H9 (cell line): ENCODE results near the gene C20orf144. TPM values are rescaled to one million over a fixed set of nuclear protein-coding genes. Genes with fewer than 3 reads are reported as not detected.
"Not testable (repeated sequence)": the region's sequence is repeated elsewhere in the genome, so short reads cannot be mapped to it uniquely, and the experiment has no call there.

Source experiments
- DNase-seq: peaks from one replicate; pipeline ENCODE4 v3.0.0-alpha.2; 2017
- H2AFZ ChIP-seq: one replicate; pipeline ENCODE4 v1.6.1; 2013; ENCODE audit warnings: mild to moderate bottlenecking, low read length, control low read depth, moderate library complexity
- H2AK5ac ChIP-seq: 2 replicates; pipeline ENCODE4 v1.6.1; 2013; ENCODE audit warnings: low read length, control low read depth, mixed read lengths; ENCODE audit not compliant: insufficient read length
- H2BK120ac ChIP-seq: one replicate; pipeline ENCODE4 v1.6.1; 2013; ENCODE audit warnings: low read depth, mild to moderate bottlenecking, low read length, control low read depth, inconsistent platforms; ENCODE audit not compliant: poor library complexity, severe bottlenecking
- H2BK12ac ChIP-seq: 2 replicates; pipeline ENCODE4 v1.6.1; 2013; ENCODE audit warnings: low read length, control low read depth, mixed read lengths, low read depth; ENCODE audit not compliant: insufficient read length
- H2BK15ac ChIP-seq: 2 replicates; pipeline ENCODE4 v1.6.1; 2013; ENCODE audit warnings: low read depth, low read length, control low read depth
- H2BK20ac ChIP-seq: one replicate; pipeline ENCODE4 v1.6.1; 2013; ENCODE audit warnings: low read depth, mild to moderate bottlenecking, low read length, control low read depth, inconsistent platforms; ENCODE audit not compliant: poor library complexity, severe bottlenecking
- H2BK5ac ChIP-seq: 2 replicates; pipeline ENCODE4 v1.6.1; 2013; ENCODE audit warnings: low read length, control low read depth, mixed read lengths; ENCODE audit not compliant: insufficient read length
- H3K14ac ChIP-seq: 2 replicates; pipeline ENCODE4 v1.6.1; 2013; ENCODE audit warnings: low read length, control low read depth; ENCODE audit not compliant: insufficient read depth
- H3K18ac ChIP-seq: 2 replicates; pipeline ENCODE4 v1.6.1; 2013; ENCODE audit warnings: low read depth, mild to moderate bottlenecking, mixed read lengths, low read length, control low read depth; ENCODE audit not compliant: insufficient read length
- H3K23ac ChIP-seq: 2 replicates; pipeline ENCODE4 v1.6.1; 2013; ENCODE audit warnings: low read length, control low read depth, mixed read lengths, low read depth; ENCODE audit not compliant: insufficient read length
- H3K23me2 ChIP-seq: 2 replicates; pipeline ENCODE4 v1.6.1; 2013; ENCODE audit warnings: low read depth, mild to moderate bottlenecking, mixed read lengths, low read length, control low read depth; ENCODE audit not compliant: insufficient read length, poor library complexity, severe bottlenecking
- H3K27ac ChIP-seq: 2 replicates; pipeline ENCODE4 v1.5.1; 2013; ENCODE audit warnings: low read length, control low read depth, mixed read lengths, low read depth; ENCODE audit not compliant: insufficient read length
- H3K27me3 ChIP-seq: 2 replicates; pipeline ENCODE4 v1.6.1; 2013; ENCODE audit warnings: low read length, control low read depth, inconsistent platforms; ENCODE audit not compliant: insufficient read depth
- H3K4ac ChIP-seq: 2 replicates; pipeline ENCODE4 v1.6.1; 2013; ENCODE audit warnings: low read depth, mild to moderate bottlenecking, control low read depth, inconsistent platforms, low read length, moderate library complexity
- H3K4me1 ChIP-seq: 2 replicates; pipeline ENCODE4 v1.6.1; 2013; ENCODE audit warnings: low read length, control low read depth, inconsistent platforms; ENCODE audit not compliant: insufficient read depth
- H3K4me2 ChIP-seq: 2 replicates; pipeline ENCODE4 v1.6.1; 2013; ENCODE audit warnings: low read length, control low read depth, mixed read lengths; ENCODE audit not compliant: insufficient read length, insufficient read depth
- H3K56ac ChIP-seq: 2 replicates; pipeline ENCODE4 v1.6.1; 2013; ENCODE audit warnings: low read depth, mild to moderate bottlenecking, mixed read lengths, low read length, control low read depth; ENCODE audit not compliant: insufficient read length
- H3K79me1 ChIP-seq: 2 replicates; pipeline ENCODE4 v1.6.1; 2013; ENCODE audit warnings: low read depth, mild to moderate bottlenecking, moderate library complexity, low read length, control low read depth, inconsistent platforms; ENCODE audit not compliant: insufficient read depth, poor library complexity, severe bottlenecking
- H3K79me2 ChIP-seq: 2 replicates; pipeline ENCODE4 v1.6.1; 2013; ENCODE audit warnings: low read length, control low read depth, inconsistent platforms; ENCODE audit not compliant: insufficient read depth
- H3K9ac ChIP-seq: 2 replicates; pipeline ENCODE4 v1.6.1; 2013; ENCODE audit warnings: low read length, control low read depth, mixed read lengths; ENCODE audit not compliant: insufficient read length; ENCODE audit errors: extremely low read depth
- H3K9me3 ChIP-seq: one replicate; pipeline ENCODE4 v1.6.1; 2013; ENCODE audit warnings: low read depth, low read length, inconsistent platforms; ENCODE audit not compliant: control insufficient read depth
- H3T11ph ChIP-seq: one replicate; pipeline ENCODE4 v1.6.1; 2013; ENCODE audit warnings: mild to moderate bottlenecking, low read length, control low read depth, inconsistent platforms
- H4K20me1 ChIP-seq: one replicate; pipeline ENCODE4 v1.6.1; 2013; ENCODE audit not compliant: control insufficient read depth, insufficient read length, insufficient read depth
- H4K5ac ChIP-seq: 2 replicates; pipeline ENCODE4 v1.6.1; 2013; ENCODE audit warnings: low read depth, mild to moderate bottlenecking, mixed read lengths, low read length, control low read depth; ENCODE audit not compliant: insufficient read length
- H4K8ac ChIP-seq: replicated peaks from 2 replicates; pipeline ENCODE4 v1.6.1; 2013; ENCODE audit warnings: low read length, control low read depth, mixed read lengths, low read depth; ENCODE audit not compliant: insufficient read length
- H4K91ac ChIP-seq: 2 replicates; pipeline ENCODE4 v1.6.1; 2013; ENCODE audit warnings: low read depth, mild to moderate bottlenecking, moderate library complexity, mixed read lengths, low read length, control low read depth; ENCODE audit not compliant: insufficient read length
- H3K27ac Mint-ChIP-seq, 3 experiments: 2 replicates in 2 of 3; 3 replicates in 1 of 3; pipeline ENCODE4 v1.8.0; 2020 to 2021; ENCODE audit warnings: mixed read lengths in 3 of 3, mild to moderate bottlenecking in 1 of 3, moderate library complexity in 1 of 3
- H3K27me3 Mint-ChIP-seq: 2 replicates; pipeline ENCODE4 v1.8.0; 2021; ENCODE audit warnings: low read depth, mild to moderate bottlenecking, moderate library complexity, mixed read lengths
- H3K36me3 Mint-ChIP-seq, 3 experiments: 2 replicates in 2 of 3; 3 replicates in 1 of 3; pipeline ENCODE4 v1.8.0; 2020 to 2021; ENCODE audit warnings: low read depth in 3 of 3, mixed read lengths in 3 of 3; ENCODE audit not compliant: insufficient read depth in 1 of 3
- H3K4me1 Mint-ChIP-seq, 2 experiments: 2 replicates each; pipeline ENCODE4 v1.8.0; 2020; ENCODE audit warnings: mixed read lengths in 2 of 2
- H3K4me3 Mint-ChIP-seq, 2 experiments: 2 replicates in 1 of 2; 3 replicates in 1 of 2; pipeline ENCODE4 v1.8.0; 2020 to 2021; ENCODE audit warnings: mild to moderate bottlenecking in 2 of 2, mixed read lengths in 2 of 2, moderate library complexity in 1 of 2
- H3K9me3 Mint-ChIP-seq, 2 experiments: 2 replicates in 1 of 2; 3 replicates in 1 of 2; pipeline ENCODE4 v1.8.0; 2020; ENCODE audit warnings: mild to moderate bottlenecking in 2 of 2, mixed read lengths in 2 of 2, moderate library complexity in 1 of 2
- WGBS: extraction: QIAGEN DNeasy Blood & Tissue Kit; methylation state at CpG from one replicate; pipeline ENCODE4 v1.1.7; 2013; ENCODE audit warnings: missing lambda C conversion rate, low lambda C conversion rate, mixed read lengths; ENCODE audit not compliant: insufficient read length; ENCODE audit errors: extremely low coverage; 5-methylcytosine and 5-hydroxymethylcytosine counted together
- total RNA-seq: library from RNA; stranded (reverse); gene quantifications from 2 replicates; pipeline ENCODE4 v1.2.1, GENCODE V29; 2021
- TF ChIP-seq, protein P1 (sequence below): fragments of 200-600 bp; sonication (generic); conservative IDR thresholded peaks from 3 replicates; pipeline ENCODE4 v1.8.0; 2021; ENCODE audit warnings: antibody characterized with exemption, mild to moderate bottlenecking

The C20orf144 gene
- total RNA-seq, 1 experiment from 2014 or later, result 0.26 TPM

DNA sequence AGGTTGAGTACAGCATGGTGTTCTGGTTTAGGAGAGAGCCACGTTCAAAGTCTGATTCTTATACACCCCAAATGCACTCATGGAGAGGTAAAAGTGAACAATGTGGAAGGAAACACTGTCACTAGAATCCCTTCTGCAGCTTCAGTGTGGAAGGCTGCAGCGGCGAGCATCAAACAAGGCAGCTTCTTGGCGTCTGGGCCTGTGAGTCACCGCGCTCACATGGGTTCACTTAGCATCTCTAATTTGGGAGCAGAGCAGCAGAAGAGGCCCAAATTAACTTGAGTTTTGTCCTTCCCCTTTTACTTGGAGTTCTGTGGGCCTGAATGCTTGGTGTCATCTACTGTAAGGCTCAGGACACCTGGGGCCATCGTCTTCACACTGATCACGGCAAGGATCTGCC is 35.0 kb downstream of the C20orf144 start:
- Histone ChIP-seq H4K91ac (no peak overlapping the region), H4K20me1 (no peaks in the 10 kb centered on the region), H2AK5ac (no peak overlapping the region), H4K8ac (no peak overlapping the region), H2AFZ (no peak overlapping the region), H3K56ac (no peak overlapping the region), H3K23ac (no peak overlapping the region), H2BK15ac (no peak overlapping the region), H3K79me2 (no peaks in the 10 kb centered on the region), H2BK120ac (no peak overlapping the region), H3K4me1 (no peaks in the 10 kb centered on the region), H3K27me3 (no peaks in the 10 kb centered on the region), H3K27ac (no peak overlapping the region), H3K23me2 (no peaks in the 10 kb centered on the region), H3K14ac (no peak overlapping the region), H3K79me1 (no peaks in the 10 kb centered on the region), H2BK20ac (no peak overlapping the region), H3T11ph (no peak overlapping the region), H3K9me3 (no peaks in the 10 kb centered on the region), H3K4ac (no peak overlapping the region), H2BK12ac (no peak overlapping the region), H3K9ac (no peak overlapping the region), H3K18ac (no peak overlapping the region), H4K5ac (no peak overlapping the region), H2BK5ac (no peak overlapping the region), H3K4me2 (no peak overlapping the region)
- no CpG with 5 or more reads among the region's 8 CpGs for WGBS
- H3K27ac Mint-ChIP-seq, result no peak overlapping the region
- no peak for DNase-seq
- no peak overlapping the region for H3K4me3 Mint-ChIP-seq
- peaks cover 24 to 25% of the 10 kb centered on the region in 2 experiments for H3K9me3 Mint-ChIP-seq
- peaks cover 18 to 19% of the 10 kb centered on the region in 2 experiments for H3K4me1 Mint-ChIP-seq
- TF ChIP-seq, protein P1, sequence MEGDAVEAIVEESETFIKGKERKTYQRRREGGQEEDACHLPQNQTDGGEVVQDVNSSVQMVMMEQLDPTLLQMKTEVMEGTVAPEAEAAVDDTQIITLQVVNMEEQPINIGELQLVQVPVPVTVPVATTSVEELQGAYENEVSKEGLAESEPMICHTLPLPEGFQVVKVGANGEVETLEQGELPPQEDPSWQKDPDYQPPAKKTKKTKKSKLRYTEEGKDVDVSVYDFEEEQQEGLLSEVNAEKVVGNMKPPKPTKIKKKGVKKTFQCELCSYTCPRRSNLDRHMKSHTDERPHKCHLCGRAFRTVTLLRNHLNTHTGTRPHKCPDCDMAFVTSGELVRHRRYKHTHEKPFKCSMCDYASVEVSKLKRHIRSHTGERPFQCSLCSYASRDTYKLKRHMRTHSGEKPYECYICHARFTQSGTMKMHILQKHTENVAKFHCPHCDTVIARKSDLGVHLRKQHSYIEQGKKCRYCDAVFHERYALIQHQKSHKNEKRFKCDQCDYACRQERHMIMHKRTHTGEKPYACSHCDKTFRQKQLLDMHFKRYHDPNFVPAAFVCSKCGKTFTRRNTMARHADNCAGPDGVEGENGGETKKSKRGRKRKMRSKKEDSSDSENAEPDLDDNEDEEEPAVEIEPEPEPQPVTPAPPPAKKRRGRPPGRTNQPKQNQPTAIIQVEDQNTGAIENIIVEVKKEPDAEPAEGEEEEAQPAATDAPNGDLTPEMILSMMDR, result no peak
- peaks cover 9 to 20% (median 12%) of the 10 kb centered on the region in 3 experiments for H3K36me3 Mint-ChIP-seq
- H3K27me3 Mint-ChIP-seq, result peaks cover 21% of the 10 kb centered on the region

DNA sequence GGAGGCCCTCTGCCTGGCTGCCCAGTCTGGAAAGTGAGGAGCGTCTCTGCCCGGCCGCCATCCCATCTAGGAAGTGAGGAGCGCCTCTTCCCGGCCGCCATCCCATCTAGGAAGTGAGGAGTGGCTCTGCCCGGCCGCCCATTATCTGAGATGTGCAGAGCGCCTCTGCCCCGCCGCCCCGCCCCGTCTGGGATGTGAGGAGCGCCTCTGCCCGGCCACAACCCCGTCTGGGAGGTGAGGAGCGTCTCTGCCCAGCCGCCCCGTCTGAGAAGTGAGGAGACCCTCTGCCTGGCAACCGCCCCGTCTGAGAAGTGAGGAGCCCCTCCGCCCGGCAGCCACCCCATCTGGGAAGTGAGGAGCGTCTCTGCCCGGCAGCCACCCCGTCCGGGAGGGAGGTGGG is 36.8 kb downstream of the C20orf144 start:
- not testable (repeated sequence) for H2BK5ac ChIP-seq, H3K18ac ChIP-seq, H4K91ac ChIP-seq, H4K5ac ChIP-seq, H3K23me2 ChIP-seq, H2BK120ac ChIP-seq, H3K4me1 ChIP-seq, H2BK12ac ChIP-seq, H3K79me1 ChIP-seq, DNase-seq, H3K23ac ChIP-seq, H4K20me1 ChIP-seq, H3K4me3 Mint-ChIP-seq, H3K4me1 Mint-ChIP-seq, H3K9ac ChIP-seq, H2AK5ac ChIP-seq, H3K27ac Mint-ChIP-seq, H2BK15ac ChIP-seq, H3K9me3 ChIP-seq, H3K4me2 ChIP-seq, H3K27ac ChIP-seq, H3T11ph ChIP-seq, H2AFZ ChIP-seq, H2BK20ac ChIP-seq, H3K14ac ChIP-seq, H4K8ac ChIP-seq, H3K27me3 ChIP-seq, H3K56ac ChIP-seq, H3K4ac ChIP-seq, H3K79me2 ChIP-seq
- H3K36me3 Mint-ChIP-seq, result peaks cover 10 to 27% (median 14%) of the 10 kb centered on the region in 3 experiments
- no CpG with 5 or more reads among the region's 27 CpGs for WGBS
- peaks cover 16% of the 10 kb centered on the region for H3K27me3 Mint-ChIP-seq
- H3K9me3 Mint-ChIP-seq, result peaks cover 26 to 33% of the 10 kb centered on the region in 2 experiments
